ENCODE measurements around the gene RNF207. TPM values are rescaled to one million over a fixed set of nuclear protein-coding genes. Genes with fewer than 3 reads are reported as not detected.
"Not testable (repeated sequence)": the region's sequence is repeated elsewhere in the genome, so short reads cannot be mapped to it uniquely, and the experiment has no call there.

Gene RNF207
- polyA plus RNA-seq, 10 donors = 11.5 to 37.2 (median 15.0) TPM

GRCh38 chr1:6199298-6200187 lies 6.4 kb upstream of the RNF207 start, which contains the start of gene RPL22:
RPL22 (minus strand) TSS chr1:6199595; CDS start chr1:6199573, 22 bp downstream.
- peak; percentile 99 to 100 (median 99) for DNase-seq

- DNase-seq = peak in 1 of 3 donors; percentile 51
Observed at GRCh38 chr1:6200188-6200809, 5.6 kb upstream of the RNF207 start.

GRCh38 chr1:6202256-6202655 lies 3.7 kb upstream of the RNF207 start:
- no peak for DNase-seq

GRCh38 chr1:6206520-6206855 lies 569 bp downstream of the RNF207 start:
- DNase-seq = no peak

- DNase-seq = no peak
Observed at GRCh38 chr1:6207075-6207885, 1.4 kb downstream of the RNF207 start.

GRCh38 chr1:6207921-6208320 lies 2.0 kb downstream of the RNF207 start:
- DNase-seq = no peak

GRCh38 chr1:6208723-6209660 lies 3.1 kb downstream of the RNF207 start:
- DNase-seq = peak in 2 of 3 donors; percentile 62 to 79

- DNase-seq = no peak
Observed at GRCh38 chr1:6209661-6210580, 4.0 kb downstream of the RNF207 start.

GRCh38 chr1:6210591-6211355 lies 4.9 kb downstream of the RNF207 start:
- no peak for DNase-seq

GRCh38 chr1:6211731-6212130 lies 5.8 kb downstream of the RNF207 start:
- DNase-seq = no peak

GRCh38 chr1:6212193-6212959 lies 6.5 kb downstream of the RNF207 start:
- DNase-seq = no peak

- DNase-seq = no peak
Observed at GRCh38 chr1:6218375-6219164, 12.7 kb downstream of the RNF207 start.

GRCh38 chr1:6219641-6220040 lies 13.7 kb downstream of the RNF207 start:
- not testable (repeated sequence) for DNase-seq

GRCh38 chr1:6220236-6220635 lies 14.3 kb downstream of the RNF207 start:
- DNase-seq = no peak

- no peak for DNase-seq
Observed at GRCh38 chr1:6221210-6221784, 15.4 kb downstream of the RNF207 start.

- peak; percentile 41 to 88 (median 74) for DNase-seq
Observed at GRCh38 chr1:6222636-6223035, 16.7 kb downstream of the RNF207 start.

GRCh38 chr1:6223617-6224016 lies 17.7 kb downstream of the RNF207 start:
- DNase-seq = no peak

Data from muscle of back (tissue), 11 donors.